GM12872 (cell line): ENCODE results near the gene PEDS1.

Experiments used
- TF ChIP-seq, protein P1 (sequence below): IDR thresholded peaks from 3 replicates; pipeline ENCODE4 v1.5.1; 2011; ENCODE audit warnings: low read depth, mild to moderate bottlenecking, low read length, moderate library complexity; ENCODE audit not compliant: insufficient read depth

PEDS1 gene

DNA sequence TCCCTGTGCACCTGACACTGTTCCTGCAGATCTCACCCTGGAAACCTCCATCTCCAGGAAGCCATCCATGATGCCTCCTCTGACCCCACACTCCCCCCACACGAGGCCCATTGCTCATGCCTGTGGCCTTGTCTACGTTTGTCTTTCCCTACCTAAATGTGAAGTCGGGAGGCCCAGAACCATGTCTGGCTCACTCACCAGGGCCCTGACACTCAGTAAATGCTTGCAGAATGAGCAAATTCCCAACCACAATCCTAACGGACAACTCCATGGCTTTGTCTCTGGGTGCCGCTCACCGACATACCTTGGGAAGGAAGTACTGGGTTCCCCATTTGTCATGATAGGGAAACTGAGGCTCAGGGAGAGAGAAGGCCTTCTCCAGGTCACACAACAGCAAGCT is 7.3 kb downstream of the PEDS1 start:
- TF ChIP-seq, protein P1, sequence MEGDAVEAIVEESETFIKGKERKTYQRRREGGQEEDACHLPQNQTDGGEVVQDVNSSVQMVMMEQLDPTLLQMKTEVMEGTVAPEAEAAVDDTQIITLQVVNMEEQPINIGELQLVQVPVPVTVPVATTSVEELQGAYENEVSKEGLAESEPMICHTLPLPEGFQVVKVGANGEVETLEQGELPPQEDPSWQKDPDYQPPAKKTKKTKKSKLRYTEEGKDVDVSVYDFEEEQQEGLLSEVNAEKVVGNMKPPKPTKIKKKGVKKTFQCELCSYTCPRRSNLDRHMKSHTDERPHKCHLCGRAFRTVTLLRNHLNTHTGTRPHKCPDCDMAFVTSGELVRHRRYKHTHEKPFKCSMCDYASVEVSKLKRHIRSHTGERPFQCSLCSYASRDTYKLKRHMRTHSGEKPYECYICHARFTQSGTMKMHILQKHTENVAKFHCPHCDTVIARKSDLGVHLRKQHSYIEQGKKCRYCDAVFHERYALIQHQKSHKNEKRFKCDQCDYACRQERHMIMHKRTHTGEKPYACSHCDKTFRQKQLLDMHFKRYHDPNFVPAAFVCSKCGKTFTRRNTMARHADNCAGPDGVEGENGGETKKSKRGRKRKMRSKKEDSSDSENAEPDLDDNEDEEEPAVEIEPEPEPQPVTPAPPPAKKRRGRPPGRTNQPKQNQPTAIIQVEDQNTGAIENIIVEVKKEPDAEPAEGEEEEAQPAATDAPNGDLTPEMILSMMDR: no peak

DNA sequence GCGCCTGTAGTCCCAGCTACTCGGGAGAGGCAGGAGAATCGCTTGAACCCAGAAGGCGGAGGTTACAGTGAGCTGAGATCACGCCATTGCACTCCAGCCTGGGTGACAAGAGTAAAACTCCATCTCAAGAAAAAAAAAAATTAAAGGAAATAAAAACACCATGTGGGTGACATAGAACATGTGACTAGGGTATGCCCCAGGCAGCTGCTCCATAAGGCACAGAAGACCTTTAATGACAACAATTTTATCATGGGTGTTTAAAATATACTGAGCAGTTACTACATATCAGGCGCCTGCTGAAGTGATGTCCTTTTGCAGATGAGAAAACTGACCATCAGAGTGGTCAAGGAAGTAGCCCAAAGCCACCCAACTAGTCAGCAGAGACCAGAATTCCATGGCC is 8.0 kb downstream of the PEDS1 start:
- TF ChIP-seq, protein P1: no peak

GRCh38 chr20:50144362-50144761 is 9.2 kb downstream of the PEDS1 start:
- TF ChIP-seq, protein P1: no peak

- TF ChIP-seq, protein P1: no peak
These were observed 10.7 kb downstream of the PEDS1 start for GRCh38 chr20:50142812-50143211.

DNA sequence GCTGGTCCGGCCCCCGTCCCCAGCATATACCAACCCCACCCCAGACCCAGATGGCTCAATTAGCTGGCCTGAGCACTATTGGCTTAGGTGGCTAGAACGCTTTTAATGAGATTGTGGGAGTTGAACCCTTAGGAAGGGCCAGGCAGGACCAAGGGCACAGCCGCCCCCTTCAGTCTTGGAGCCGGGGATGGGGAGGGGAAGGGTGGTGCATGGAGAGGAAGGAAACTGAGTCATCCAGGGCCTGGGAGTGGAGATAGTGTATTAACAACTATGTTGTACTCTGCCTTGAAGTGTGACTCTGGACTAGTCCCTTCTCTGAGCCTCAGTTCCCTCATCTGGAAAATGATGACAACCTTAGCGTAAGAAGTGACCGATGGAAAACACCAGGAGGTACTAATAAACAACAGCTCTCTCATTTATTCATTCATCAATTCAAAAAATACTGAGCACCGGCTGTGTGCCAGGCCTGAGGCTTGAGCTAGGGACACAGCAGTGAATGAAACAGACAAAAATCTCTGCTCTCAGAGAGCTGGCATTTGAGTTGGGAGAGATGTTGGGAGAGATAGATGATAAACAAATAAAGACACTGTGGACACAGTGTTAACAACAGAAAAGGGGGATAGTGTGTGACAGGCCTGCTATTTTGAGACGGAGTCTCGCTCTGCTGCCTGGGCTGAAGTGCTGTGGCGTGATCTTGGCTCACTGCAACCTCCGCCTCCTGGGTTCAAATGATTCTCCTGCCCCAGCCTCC is 11.5 kb downstream of the PEDS1 start:
- TF ChIP-seq, protein P1: no peak

DNA sequence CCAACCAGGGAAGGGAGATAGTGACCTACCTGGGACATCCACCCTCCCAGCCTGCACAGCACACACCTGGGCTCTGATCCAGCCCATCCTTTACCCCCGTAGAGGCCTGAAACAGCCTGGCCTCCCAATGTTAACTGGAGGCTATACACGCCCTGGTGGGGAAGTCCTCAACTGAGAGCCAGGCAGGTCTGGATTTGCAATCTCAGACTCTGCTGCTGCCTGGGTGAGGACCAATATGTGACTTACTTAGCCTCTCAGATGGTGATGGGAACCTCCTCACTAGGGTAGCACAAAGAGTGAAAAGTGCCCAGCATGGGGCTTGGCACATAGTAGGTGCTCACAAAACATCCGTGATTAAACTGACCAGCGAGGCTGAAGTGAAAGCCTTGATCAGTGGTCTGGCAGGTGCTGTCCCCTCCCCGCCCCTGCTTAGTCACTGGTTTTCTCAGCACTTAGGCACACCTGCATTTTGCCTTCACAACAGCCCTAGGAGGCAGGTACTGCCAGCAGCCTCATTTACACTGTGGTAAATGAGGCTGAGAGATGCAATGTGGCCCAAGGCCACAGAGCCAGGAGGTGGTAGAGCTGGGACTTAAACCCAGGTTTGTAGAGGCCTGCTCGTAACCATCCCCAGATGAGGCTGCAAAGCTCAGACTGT is 12.4 kb downstream of the PEDS1 start:
- TF ChIP-seq, protein P1: no peak

DNA sequence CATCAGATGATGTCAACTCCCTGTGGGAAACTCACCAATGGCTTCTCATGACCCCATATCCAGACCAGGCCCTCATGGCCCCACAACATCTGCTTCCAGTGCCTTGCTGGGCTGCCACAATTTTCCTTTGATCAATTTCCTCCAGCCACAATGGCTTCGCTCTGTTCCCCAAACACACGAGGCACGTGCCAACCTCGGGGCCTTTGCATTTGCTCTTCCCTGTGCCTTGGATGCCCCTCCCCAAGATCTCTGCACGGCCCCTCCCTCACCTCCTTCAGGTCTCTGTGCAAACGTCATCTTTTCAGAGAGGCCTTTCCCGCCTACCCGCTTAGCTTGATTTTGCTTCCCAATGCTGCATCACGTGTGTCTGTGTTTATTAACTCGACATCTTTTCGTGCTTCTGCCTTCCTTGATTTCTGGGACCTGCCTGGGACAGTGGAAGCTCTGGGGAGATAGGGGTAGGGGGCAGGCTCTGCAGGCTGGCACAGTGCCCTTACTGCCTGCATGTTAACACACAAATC is 13.1 kb downstream of the PEDS1 start:
- TF ChIP-seq, protein P1: no peak
